Hindlimb muscle (tissue), 1 donor: Measurements from ENCODE around the gene PPM1N. TPM values are rescaled to one million over a fixed set of nuclear protein-coding genes. Genes with fewer than 3 reads are reported as not detected.

Experiments
- DNase-seq: peaks from one replicate; pipeline ENCODE4 v3.0.0-alpha.2; 2013
- polyA plus RNA-seq: library from polyadenylated mRNA; unstranded; fragments of 120-200 nt; gene quantifications from one replicate; pipeline ENCODE4 v1.2.1, GENCODE V29; 2013; ENCODE audit not compliant: insufficient read length

The PPM1N gene
- polyA plus RNA-seq, 1 donor, result 1.4 TPM

- no peak for DNase-seq
These were observed 44.0 kb downstream of the PPM1N start for GRCh38 chr19:45542234-45542668.

- no peak for DNase-seq
These were observed 49.0 kb downstream of the PPM1N start for GRCh38 chr19:45547211-45547770.

- no peak for DNase-seq
These were observed 49.8 kb downstream of the PPM1N start for GRCh38 chr19:45547965-45548609.

Other genes starting within 250 kb of the PPM1N start
- 39.1 TPM for gene MARK4, start 247.2 kb upstream of the PPM1N start, polyA plus RNA-seq
- gene CKM, start 175.6 kb upstream of the PPM1N start, polyA plus RNA-seq, result 4,137 TPM
- gene KLC3, start 157.7 kb upstream of the PPM1N start, polyA plus RNA-seq, result 0.41 TPM
- 15.4 TPM for gene ERCC2, start 127.9 kb upstream of the PPM1N start, polyA plus RNA-seq
- gene PPP1R13L, start 93.4 kb upstream of the PPM1N start, polyA plus RNA-seq, result 5.8 TPM
- gene POLR1G, start 91.8 kb upstream of the PPM1N start, polyA plus RNA-seq, result 8.5 TPM
- gene ERCC1, start 74.5 kb upstream of the PPM1N start, polyA plus RNA-seq, result 85.9 TPM
- 49.7 TPM for gene FOSB, start 30.4 kb upstream of the PPM1N start, polyA plus RNA-seq
- gene RTN2, start 1.4 kb upstream of the PPM1N start, polyA plus RNA-seq, result 165 TPM
- 54.4 TPM for gene VASP, start 9.0 kb downstream of the PPM1N start, polyA plus RNA-seq
- gene OPA3, start 86.4 kb downstream of the PPM1N start, polyA plus RNA-seq, result 7.0 TPM
- 4.9 TPM for gene GPR4, start 103.8 kb downstream of the PPM1N start, polyA plus RNA-seq
- gene EML2, start 141.0 kb downstream of the PPM1N start, polyA plus RNA-seq, result 13.1 TPM
- 1.7 TPM for gene GIPR, start 169.8 kb downstream of the PPM1N start, polyA plus RNA-seq
- gene SNRPD2, start 193.5 kb downstream of the PPM1N start, polyA plus RNA-seq, result 238 TPM
- 4.0 TPM for gene QPCTL, start 194.2 kb downstream of the PPM1N start, polyA plus RNA-seq
- gene FBXO46, start 232.5 kb downstream of the PPM1N start, polyA plus RNA-seq, result 16.2 TPM
- not detected for gene MEIOSIN, start 235.0 kb downstream of the PPM1N start, polyA plus RNA-seq